ENCODE measurements around the gene WNT9B. TPM values are rescaled to one million over a fixed set of nuclear protein-coding genes. Genes with fewer than 3 reads are reported as not detected.
A peak's percentile ranks its signal among the peaks of the same experiment; 100 is the strongest.

WNT9B gene
- total and polyA plus RNA-seq, 2 of the 13 experiments (the other 11 are each of a cell fraction or from before 2014, with no cell fraction given): not detected

DNA sequence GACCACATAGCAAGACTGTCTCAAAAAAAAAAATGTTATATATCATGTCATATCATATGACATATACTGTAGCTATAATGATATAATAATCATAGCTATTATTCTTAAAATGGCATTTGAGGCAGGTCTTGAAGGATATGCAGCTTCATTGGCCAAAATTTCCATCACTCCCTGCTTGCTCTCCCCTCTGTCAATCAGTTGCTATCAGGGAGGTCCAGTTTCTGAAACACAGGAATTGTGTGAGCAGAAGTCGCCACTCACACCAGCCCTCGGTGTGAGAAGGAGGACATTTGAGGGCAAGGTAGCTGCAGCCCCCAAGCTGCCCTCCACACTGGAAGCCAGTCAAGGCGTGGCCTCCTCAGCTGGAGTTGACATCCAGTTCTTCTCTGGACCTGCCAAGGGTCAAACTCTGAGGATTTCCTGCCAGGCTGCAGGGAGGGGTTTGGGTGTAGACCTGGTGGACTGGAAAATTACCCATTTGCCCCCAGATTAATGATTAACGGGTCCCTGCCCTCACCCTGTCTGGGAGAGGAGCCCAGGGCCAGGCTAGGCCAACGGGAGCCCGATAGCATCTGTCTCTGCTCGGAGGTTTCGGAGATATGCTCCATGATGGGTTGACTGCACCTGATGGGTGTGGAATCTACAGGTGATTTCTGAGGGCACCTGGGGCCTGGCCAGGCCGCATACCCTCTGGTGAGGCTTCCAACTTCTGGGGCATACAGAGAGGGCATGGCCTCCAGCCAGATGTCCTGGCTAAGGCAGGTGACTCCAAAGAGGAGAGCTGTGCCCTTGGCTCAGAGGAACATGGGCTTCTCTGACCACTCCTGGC, 18.8 kb downstream of the WNT9B start (continued):
- TF ChIP-seq RARA (CRISPR knock-in tag; IDR thresholded peaks at IDR 0.05) (peak; percentile 67), RXRB (CRISPR knock-in tag; IDR thresholded peaks at IDR 0.05; ENCODE audit: borderline replicate concordance) (peak; percentile 72; the same call in 1 of the 2 replicates), TBX3 (IDR thresholded peaks at IDR 0.05; ENCODE audit: borderline replicate concordance) (no peak), ZNF253 (CRISPR knock-in tag; IDR thresholded peaks at IDR 0.05; ENCODE audit: borderline replicate concordance) (no peak), ZNF367 (CRISPR knock-in tag; IDR thresholded peaks at IDR 0.05; ENCODE audit: borderline replicate concordance) (no peak), NCOA2 (CRISPR knock-in tag; IDR thresholded peaks at IDR 0.05) (peak; percentile 44), HMGA1 (CRISPR knock-in tag; conservative IDR thresholded peaks at IDR 0.05) (no peak), KLF6 (CRISPR knock-in tag; IDR thresholded peaks at IDR 0.05) (no peak), ZFP1 (CRISPR knock-in tag; IDR thresholded peaks at IDR 0.05) (no peak), POGZ (CRISPR knock-in tag; IDR thresholded peaks at IDR 0.05) (peak; percentile 73), ZZZ3 (CRISPR knock-in tag; IDR thresholded peaks at IDR 0.05; ENCODE audit: borderline replicate concordance) (no peak), ZSCAN12 (CRISPR knock-in tag; IDR thresholded peaks at IDR 0.05) (no peak), SALL2 (CRISPR knock-in tag; IDR thresholded peaks at IDR 0.05) (no peak), ZSCAN25 (CRISPR knock-in tag; IDR thresholded peaks at IDR 0.05) (peak; percentile 47; the same call in 1 of the 2 replicates), ZSCAN20 (CRISPR knock-in tag; IDR thresholded peaks at IDR 0.05; ENCODE audit: borderline replicate concordance) (no peak), CAMTA2 (CRISPR knock-in tag; IDR thresholded peaks at IDR 0.05; ENCODE audit: borderline replicate concordance) (0 out of 2 replicates have a peak, but pooled peaks have one; percentile 40), ZBTB7A (CRISPR knock-in tag; IDR thresholded peaks at IDR 0.05) (no peak), ZMYM4 (CRISPR knock-in tag; IDR thresholded peaks at IDR 0.05) (peak; percentile 70), ZNF205 (CRISPR knock-in tag; IDR thresholded peaks at IDR 0.05) (peak; percentile 54; the same call in 1 of the 2 replicates), ZNF441 (CRISPR knock-in tag; IDR thresholded peaks at IDR 0.05; ENCODE audit: borderline replicate concordance) (0 out of 2 replicates have a peak, but pooled peaks have one; percentile 37)
- TF ChIP-seq, protein P1, sequence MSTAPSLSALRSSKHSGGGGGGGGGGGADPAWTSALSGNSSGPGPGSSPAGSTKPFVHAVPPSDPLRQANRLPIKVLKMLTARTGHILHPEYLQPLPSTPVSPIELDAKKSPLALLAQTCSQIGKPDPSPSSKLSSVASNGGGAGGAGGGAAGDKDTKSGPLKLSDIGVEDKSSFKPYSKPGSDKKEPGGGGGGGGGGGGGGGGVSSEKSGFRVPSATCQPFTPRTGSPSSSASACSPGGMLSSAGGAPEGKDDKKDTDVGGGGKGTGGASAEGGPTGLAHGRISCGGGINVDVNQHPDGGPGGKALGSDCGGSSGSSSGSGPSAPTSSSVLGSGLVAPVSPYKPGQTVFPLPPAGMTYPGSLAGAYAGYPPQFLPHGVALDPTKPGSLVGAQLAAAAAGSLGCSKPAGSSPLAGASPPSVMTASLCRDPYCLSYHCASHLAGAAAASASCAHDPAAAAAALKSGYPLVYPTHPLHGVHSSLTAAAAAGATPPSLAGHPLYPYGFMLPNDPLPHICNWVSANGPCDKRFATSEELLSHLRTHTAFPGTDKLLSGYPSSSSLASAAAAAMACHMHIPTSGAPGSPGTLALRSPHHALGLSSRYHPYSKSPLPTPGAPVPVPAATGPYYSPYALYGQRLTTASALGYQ (CRISPR knock-in tag; IDR thresholded peaks at IDR 0.05): no peak
- TF ChIP-seq, protein P2, sequence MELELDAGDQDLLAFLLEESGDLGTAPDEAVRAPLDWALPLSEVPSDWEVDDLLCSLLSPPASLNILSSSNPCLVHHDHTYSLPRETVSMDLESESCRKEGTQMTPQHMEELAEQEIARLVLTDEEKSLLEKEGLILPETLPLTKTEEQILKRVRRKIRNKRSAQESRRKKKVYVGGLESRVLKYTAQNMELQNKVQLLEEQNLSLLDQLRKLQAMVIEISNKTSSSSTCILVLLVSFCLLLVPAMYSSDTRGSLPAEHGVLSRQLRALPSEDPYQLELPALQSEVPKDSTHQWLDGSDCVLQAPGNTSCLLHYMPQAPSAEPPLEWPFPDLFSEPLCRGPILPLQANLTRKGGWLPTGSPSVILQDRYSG (CRISPR knock-in tag; IDR thresholded peaks at IDR 0.05): no peak
- TF ChIP-seq, protein P3, sequence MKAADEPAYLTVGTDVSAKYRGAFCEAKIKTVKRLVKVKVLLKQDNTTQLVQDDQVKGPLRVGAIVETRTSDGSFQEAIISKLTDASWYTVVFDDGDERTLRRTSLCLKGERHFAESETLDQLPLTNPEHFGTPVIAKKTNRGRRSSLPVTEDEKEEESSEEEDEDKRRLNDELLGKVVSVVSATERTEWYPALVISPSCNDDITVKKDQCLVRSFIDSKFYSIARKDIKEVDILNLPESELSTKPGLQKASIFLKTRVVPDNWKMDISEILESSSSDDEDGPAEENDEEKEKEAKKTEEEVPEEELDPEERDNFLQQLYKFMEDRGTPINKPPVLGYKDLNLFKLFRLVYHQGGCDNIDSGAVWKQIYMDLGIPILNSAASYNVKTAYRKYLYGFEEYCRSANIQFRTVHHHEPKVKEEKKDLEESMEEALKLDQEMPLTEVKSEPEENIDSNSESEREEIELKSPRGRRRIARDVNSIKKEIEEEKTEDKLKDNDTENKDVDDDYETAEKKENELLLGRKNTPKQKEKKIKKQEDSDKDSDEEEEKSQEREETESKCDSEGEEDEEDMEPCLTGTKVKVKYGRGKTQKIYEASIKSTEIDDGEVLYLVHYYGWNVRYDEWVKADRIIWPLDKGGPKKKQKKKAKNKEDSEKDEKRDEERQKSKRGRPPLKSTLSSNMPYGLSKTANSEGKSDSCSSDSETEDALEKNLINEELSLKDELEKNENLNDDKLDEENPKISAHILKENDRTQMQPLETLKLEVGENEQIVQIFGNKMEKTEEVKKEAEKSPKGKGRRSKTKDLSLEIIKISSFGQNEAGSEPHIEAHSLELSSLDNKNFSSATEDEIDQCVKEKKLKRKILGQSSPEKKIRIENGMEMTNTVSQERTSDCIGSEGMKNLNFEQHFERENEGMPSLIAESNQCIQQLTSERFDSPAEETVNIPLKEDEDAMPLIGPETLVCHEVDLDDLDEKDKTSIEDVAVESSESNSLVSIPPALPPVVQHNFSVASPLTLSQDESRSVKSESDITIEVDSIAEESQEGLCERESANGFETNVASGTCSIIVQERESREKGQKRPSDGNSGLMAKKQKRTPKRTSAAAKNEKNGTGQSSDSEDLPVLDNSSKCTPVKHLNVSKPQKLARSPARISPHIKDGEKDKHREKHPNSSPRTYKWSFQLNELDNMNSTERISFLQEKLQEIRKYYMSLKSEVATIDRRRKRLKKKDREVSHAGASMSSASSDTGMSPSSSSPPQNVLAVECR (CRISPR knock-in tag; IDR thresholded peaks at IDR 0.05; ENCODE audit: borderline replicate concordance): peak; percentile 77; the same call in 1 of the 2 replicates
- TF ChIP-seq, protein P4, sequence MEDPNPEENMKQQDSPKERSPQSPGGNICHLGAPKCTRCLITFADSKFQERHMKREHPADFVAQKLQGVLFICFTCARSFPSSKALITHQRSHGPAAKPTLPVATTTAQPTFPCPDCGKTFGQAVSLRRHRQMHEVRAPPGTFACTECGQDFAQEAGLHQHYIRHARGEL (CRISPR knock-in tag; IDR thresholded peaks at IDR 0.05): no peak
